Smooth muscle cell (in vitro differentiated cells): Measurements from ENCODE around the gene PPIH. TPM values are rescaled to one million over a fixed set of nuclear protein-coding genes. Genes with fewer than 3 reads are reported as not detected.

ENCODE experiments used
- DNase-seq: peaks from one replicate; lab custom pipeline; 2025; ENCODE audit not compliant: unreplicated experiment; lab: John Stamatoyannopoulos, UW
- H2AFZ ChIP-seq: fragments of 200-600 bp; sonication (generic); 2 replicates; pipeline ENCODE4 v1.6.0; 2016; ENCODE audit warnings: antibody characterized with exemption, low read depth, mild to moderate bottlenecking
- H3F3A ChIP-seq: fragments of 200-600 bp; sonication (generic); 2 replicates; pipeline ENCODE4 v1.6.0; 2017; ENCODE audit warnings: antibody characterized with exemption, low read depth
- H3K27ac ChIP-seq: fragments of 200-600 bp; sonication (generic); 2 replicates; pipeline ENCODE4 v1.5.1; 2016; ENCODE audit warnings: low read depth, mild to moderate bottlenecking
- H3K27me3 ChIP-seq: fragments of 200-600 bp; sonication (generic); 2 replicates; pipeline ENCODE4 v1.6.1; 2016; ENCODE audit warnings: low read depth, mild to moderate bottlenecking
- H3K36me3 ChIP-seq: fragments of 200-600 bp; sonication (generic); 2 replicates; pipeline ENCODE4 v1.5.1; 2016; ENCODE audit warnings: low read depth
- H3K4me1 ChIP-seq: fragments of 200-600 bp; sonication (generic); 2 replicates; pipeline ENCODE4 v1.5.1; 2016; ENCODE audit warnings: low read depth
- H3K4me2 ChIP-seq: fragments of 200-600 bp; sonication (generic); 2 replicates; pipeline ENCODE4 v1.6.0; 2016; ENCODE audit warnings: mild to moderate bottlenecking
- H3K4me3 ChIP-seq: fragments of 200-600 bp; sonication (generic); 2 replicates; pipeline ENCODE4 v1.5.1; 2016; ENCODE audit warnings: mild to moderate bottlenecking
- H3K79me2 ChIP-seq: fragments of 200-600 bp; sonication (generic); 2 replicates; pipeline ENCODE4 v1.6.0; 2016; ENCODE audit warnings: low read depth, mild to moderate bottlenecking
- H3K9ac ChIP-seq: fragments of 200-600 bp; sonication (generic); 2 replicates; pipeline ENCODE4 v1.6.0; 2016; ENCODE audit warnings: low read depth
- H3K9me3 ChIP-seq: fragments of 200-600 bp; sonication (generic); replicated peaks from 2 replicates; pipeline ENCODE4 v1.5.1; 2016; ENCODE audit warnings: low read depth
- H4K20me1 ChIP-seq: fragments of 200-600 bp; sonication (generic); 2 replicates; pipeline ENCODE4 v1.6.0; 2016; ENCODE audit warnings: low read depth
- CTCF ChIP-seq: fragments of 200-600 bp; sonication (generic); IDR thresholded peaks from 2 replicates; pipeline ENCODE4 v1.5.1; 2017; ENCODE audit warnings: borderline replicate concordance, mild to moderate bottlenecking, antibody characterized with exemption; ENCODE audit not compliant: insufficient read depth, poor library complexity, severe bottlenecking
- WGBS: methylation state at CpG from one replicate; pipeline ENCODE4 v1.1.7; 2016; ENCODE audit warnings: low lambda C conversion rate; 5-methylcytosine and 5-hydroxymethylcytosine counted together
- polyA plus RNA-seq: library from polyadenylated mRNA; unstranded; fragments of >200 nt; fragmentation: Nextera tagmentation; extraction: Ambion mirVana; gene quantifications from 2 replicates; pipeline ENCODE4 v1.2.1, GENCODE V29; 2016
- total RNA-seq: library from RNA; depleted of rRNA; stranded (reverse); fragments of >200 nt; gene quantifications from 2 replicates; pipeline ENCODE4 v1.2.3, GENCODE V29; 2014

Gene PPIH
- total and polyA plus RNA-seq, 2 experiments from 2014 or later = 38.5 to 42.9 TPM

- H3K79me2 ChIP-seq = peaks cover 14% of the 10 kb centered on the region
- peak overlapping the region; percentile 95 for H2AFZ ChIP-seq
- no peak for DNase-seq
- no peaks in the 10 kb centered on the region for H3K9me3 ChIP-seq
- WGBS = 92% methylated on average over 5 of the region's 5 CpGs
- H3K9ac ChIP-seq = no peak overlapping the region
- TF ChIP-seq CTCF = no peak
- H3K4me2 ChIP-seq = peak overlapping the region; percentile 90
- peaks cover 15% of the 10 kb centered on the region for H3K4me1 ChIP-seq
- H3K27ac ChIP-seq = peak overlapping the region; percentile 71
- no peaks in the 10 kb centered on the region for H4K20me1 ChIP-seq
- H3K36me3 ChIP-seq = no peaks in the 10 kb centered on the region
- peak overlapping the region; percentile 81 for H3K4me3 ChIP-seq
- peaks cover 8% of the 10 kb centered on the region for H3F3A ChIP-seq
- H3K27me3 ChIP-seq = peaks cover 17% of the 10 kb centered on the region
These were observed 1.0 kb upstream of the PPIH start for GRCh38 chr1:42657201-42657600.

GRCh38 chr1:42658877-42659337, 684 bp downstream of the PPIH start:
- TF ChIP-seq CTCF = no peak
- Histone ChIP-seq H3K27me3 (peaks cover 2% of the 10 kb centered on the region), H3K4me2 (peak overlapping the region; percentile 90), H4K20me1 (no peaks in the 10 kb centered on the region), H3K79me2 (peaks cover 17% of the 10 kb centered on the region), H3K36me3 (no peaks in the 10 kb centered on the region), H3K9ac (peak overlapping the region; percentile 80), H3F3A (peaks cover 8% of the 10 kb centered on the region), H3K9me3 (no peaks in the 10 kb centered on the region), H2AFZ (peak overlapping the region; percentile 95), H3K27ac (peak overlapping the region; percentile 71), H3K4me3 (peak overlapping the region; percentile 81), H3K4me1 (peaks cover 15% of the 10 kb centered on the region)
- no peak for DNase-seq
- 9% methylated on average over 20 of the region's 20 CpGs for WGBS

GRCh38 chr1:42660907-42661500, 2.8 kb downstream of the PPIH start:
- no peak overlapping the region for H3K4me2 ChIP-seq
- H4K20me1 ChIP-seq = no peaks in the 10 kb centered on the region
- no peaks in the 10 kb centered on the region for H3K36me3 ChIP-seq
- H3K27ac ChIP-seq = no peak overlapping the region
- no peak overlapping the region for H3K4me3 ChIP-seq
- H3K79me2 ChIP-seq = peaks cover 17% of the 10 kb centered on the region
- no peak overlapping the region for H3K9ac ChIP-seq
- no peaks in the 10 kb centered on the region for H3K27me3 ChIP-seq
- H2AFZ ChIP-seq = no peak overlapping the region
- H3K9me3 ChIP-seq = no peaks in the 10 kb centered on the region
- peaks cover 15% of the 10 kb centered on the region for H3K4me1 ChIP-seq
- 95% methylated on average over 3 of the region's 3 CpGs for WGBS
- peaks cover 8% of the 10 kb centered on the region for H3F3A ChIP-seq
- no peak for DNase-seq
- TF ChIP-seq CTCF = no peak

- H3K9ac ChIP-seq = no peak overlapping the region
- no peak overlapping the region for H3K4me2 ChIP-seq
- H3K4me1 ChIP-seq = no peaks in the 10 kb centered on the region
- H3K4me3 ChIP-seq = no peak overlapping the region
- no peak for DNase-seq
- TF ChIP-seq CTCF = no peak
- no peaks in the 10 kb centered on the region for H3K36me3 ChIP-seq
- H3K27me3 ChIP-seq = no peaks in the 10 kb centered on the region
- no peaks in the 10 kb centered on the region for H3K79me2 ChIP-seq
- no peaks in the 10 kb centered on the region for H3F3A ChIP-seq
- H2AFZ ChIP-seq = no peak overlapping the region
- no peaks in the 10 kb centered on the region for H4K20me1 ChIP-seq
- H3K9me3 ChIP-seq = no peaks in the 10 kb centered on the region
- 83% methylated on average over 3 of the region's 3 CpGs for WGBS
- no peak overlapping the region for H3K27ac ChIP-seq
These were observed 11.7 kb downstream of the PPIH start for GRCh38 chr1:42669936-42670335.
